HG03095 (cell line): ENCODE data around the gene MDGA2.

ENCODE experiments used
- ATAC-seq: cut with Tn5 transposase; IDR thresholded peaks from one replicate; pipeline ENCODE4 v1.9.1; 2021; ENCODE audit warnings: moderate library complexity; ENCODE audit not compliant: unreplicated experiment

MDGA2 gene

DNA sequence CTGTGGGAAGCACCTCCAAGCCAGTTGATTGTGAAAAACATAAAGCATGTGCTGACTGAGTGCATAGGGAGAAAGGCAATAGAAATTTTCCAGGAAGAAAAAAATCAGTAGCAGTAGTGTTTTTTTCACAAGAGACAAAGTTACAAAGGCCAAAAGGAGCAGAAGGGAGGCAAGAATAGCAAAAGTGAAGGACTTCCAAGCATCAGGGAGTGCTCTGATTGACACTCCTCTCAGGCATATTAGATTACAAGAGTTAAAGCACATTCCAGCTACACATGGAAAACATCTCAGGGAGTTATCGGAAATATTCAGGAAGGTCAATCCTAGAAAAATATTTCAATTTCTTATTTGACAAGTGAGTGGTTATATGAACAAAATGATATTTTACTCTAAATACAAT is 508.0 kb downstream of the MDGA2 start:
- no peak for ATAC-seq

DNA sequence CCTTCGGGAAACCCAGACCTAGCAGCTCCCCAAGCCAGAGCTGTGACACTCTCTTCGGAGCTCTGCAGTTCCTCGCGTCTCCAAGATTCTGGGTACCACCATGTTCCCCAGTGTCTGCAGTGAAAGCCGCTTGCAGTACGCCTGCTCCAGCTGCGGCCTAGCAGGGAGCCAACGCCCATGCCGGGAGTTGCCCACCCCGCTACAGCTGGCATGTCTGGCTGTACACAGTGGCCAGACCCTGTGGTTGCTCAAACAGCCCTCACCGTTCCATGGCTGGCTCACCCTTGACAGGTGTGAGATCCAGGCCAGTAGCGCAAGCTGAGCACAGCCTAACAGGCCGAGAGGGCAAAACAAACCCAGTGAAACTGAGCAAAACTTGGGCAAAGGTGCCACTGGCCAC is 520.0 kb downstream of the MDGA2 start:
- no peak for ATAC-seq

DNA sequence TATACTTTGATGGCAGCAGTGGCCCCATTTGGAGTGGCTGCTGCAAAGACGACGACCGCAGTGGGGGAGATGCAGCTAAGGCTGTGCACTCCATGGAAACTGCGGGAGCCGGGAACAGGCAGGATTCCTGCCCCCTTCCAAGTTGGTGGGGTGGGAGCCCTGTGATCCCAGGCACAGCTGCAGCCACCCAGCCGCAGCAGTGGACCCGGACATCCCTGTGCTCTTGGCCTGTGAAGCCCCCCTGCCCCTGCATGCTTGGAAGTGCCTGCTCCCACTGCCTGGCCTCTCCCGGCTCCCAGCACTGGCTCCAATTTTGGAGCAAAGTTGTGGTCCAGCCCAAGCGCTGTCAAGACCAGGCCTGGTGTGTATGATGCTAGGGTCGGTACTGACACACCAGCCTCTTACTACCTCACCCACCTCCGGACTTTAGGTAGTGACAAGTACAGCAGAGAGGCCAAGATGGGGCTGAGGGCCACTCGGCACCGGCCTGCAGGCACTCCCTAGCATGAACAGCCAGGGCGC is 521.1 kb downstream of the MDGA2 start:
- ATAC-seq = no peak

GRCh38 chr14:47153746-47154145 is 521.7 kb downstream of the MDGA2 start:
- no peak for ATAC-seq

DNA sequence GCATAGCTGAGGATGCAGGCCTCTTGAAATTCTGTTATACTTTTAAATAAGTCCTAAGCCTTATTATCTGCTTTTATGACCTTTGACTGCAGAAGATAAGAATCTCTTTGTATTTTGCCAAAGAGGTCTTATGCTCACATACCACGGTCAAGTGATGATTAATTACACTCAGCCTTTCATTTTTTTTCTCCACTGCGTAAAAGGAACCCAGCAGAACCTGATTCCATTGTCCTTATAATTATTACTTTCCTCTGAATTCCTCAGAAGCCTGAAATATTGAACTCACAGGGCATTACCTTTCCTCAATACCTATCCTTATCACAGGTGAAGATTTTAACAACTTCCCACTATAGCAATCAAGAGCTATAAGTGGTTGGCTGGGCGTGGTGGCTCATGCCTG is 525.1 kb downstream of the MDGA2 start:
- ATAC-seq = no peak

DNA sequence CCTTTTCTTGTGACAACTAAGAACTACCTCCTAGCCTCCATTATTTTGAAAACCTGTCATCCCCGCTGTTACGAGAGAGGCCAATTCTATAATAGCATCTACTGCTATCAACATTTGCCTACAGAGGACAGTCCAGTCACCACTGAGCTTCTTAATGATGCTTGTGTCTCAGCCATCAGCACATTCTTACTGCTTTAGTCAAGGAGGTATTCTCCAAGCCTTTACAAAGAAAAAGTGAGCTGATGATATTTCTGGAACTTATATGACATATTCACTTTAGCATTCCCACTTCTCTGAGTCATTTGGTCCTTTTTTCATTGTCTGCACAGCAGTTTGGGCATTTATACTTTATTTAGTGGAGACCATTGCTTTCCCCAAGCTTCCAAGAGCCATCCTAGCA is 526.1 kb downstream of the MDGA2 start:
- no peak for ATAC-seq

GRCh38 chr14:47148686-47149085 is 526.7 kb downstream of the MDGA2 start:
- no peak for ATAC-seq

- ATAC-seq = no peak
Observed at GRCh38 chr14:47120645-47121044, 554.8 kb downstream of the MDGA2 start.

- no peak for ATAC-seq
Observed at GRCh38 chr14:47103771-47104170, 571.6 kb downstream of the MDGA2 start.

GRCh38 chr14:47102472-47102871 is 572.9 kb downstream of the MDGA2 start:
- ATAC-seq = no peak

- ATAC-seq = no peak
Observed at GRCh38 chr14:47085678-47086077, 589.7 kb downstream of the MDGA2 start.

DNA sequence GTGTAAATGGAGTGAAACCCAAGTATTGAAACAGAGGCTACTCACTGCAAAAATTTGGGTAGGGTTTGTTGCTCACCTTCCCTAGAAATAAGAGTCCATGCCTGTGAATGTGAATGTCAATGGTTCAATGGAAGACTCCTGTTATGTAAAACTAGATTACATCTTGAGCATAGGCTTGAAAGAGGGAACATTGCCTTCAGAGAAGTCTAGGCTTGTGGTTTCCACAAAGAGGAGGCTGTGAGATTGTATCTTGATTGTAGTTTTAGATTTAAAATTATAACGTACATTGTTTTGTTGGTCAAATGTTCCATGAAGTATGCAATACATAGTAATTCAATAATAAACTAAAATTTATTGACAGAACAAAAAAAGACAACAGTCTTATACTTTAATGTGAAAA is 610.1 kb downstream of the MDGA2 start:
- ATAC-seq = no peak

GRCh38 chr14:47060050-47060449 is 615.4 kb downstream of the MDGA2 start:
- ATAC-seq = no peak

DNA sequence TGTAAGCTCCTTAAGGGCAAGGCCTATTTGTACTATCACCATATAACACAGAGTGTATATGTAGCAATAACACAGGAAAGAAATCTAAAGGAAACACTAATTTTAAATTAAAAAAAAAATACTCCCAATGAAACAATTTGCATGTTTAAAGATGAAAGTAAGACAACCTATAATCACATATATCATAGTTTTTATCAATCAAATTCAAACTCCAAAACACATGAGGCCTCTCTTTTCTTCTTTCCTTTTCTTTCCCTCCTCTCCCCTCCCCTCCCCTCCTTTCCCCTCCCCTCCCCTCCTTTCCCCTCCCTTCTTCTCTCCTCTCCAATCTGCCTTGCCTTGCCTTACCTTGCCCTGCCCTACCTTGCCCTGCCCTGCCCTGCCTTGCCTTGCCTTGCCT is 618.0 kb downstream of the MDGA2 start:
- ATAC-seq = no peak

DNA sequence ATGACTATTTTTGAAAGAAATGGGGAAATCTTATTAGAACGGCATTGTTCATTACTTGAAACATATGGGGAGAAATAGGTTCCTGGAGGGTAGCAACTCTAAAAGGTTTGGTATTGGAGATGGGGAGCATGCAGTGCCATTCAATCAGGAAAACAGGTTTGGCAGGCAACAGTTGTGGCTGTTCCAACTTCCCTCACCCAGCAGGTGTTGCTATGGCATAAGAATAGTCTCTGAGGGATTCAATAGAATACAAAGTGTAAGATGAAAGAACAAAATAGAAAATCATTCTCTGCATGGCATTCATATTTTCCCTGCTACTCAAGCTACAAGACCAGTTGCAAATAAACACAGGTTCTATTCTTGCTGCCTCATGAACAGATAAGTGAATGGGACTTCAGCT is 630.6 kb downstream of the MDGA2 start:
- no peak for ATAC-seq

GRCh38 chr14:47040550-47040949 is 634.9 kb downstream of the MDGA2 start:
- no peak for ATAC-seq

DNA sequence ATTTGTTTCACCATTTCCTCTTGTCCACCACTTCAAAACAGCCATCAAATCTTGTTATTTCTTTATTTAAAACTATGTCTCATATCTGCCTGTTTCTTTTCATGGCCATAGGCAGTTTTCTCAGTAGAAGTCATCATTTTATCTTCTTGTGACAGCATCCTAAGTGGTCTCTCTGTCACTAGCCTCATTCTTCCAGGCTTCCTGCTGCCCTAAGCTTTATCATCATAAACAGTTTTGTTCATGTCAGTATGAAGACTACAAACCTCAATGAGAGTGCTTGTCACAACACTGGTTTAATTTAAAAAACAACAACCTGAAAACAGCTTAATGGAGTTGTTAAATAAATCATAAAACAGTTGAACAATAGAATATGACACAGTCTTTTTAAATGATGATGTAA is 636.1 kb downstream of the MDGA2 start:
- ATAC-seq = no peak

- ATAC-seq = no peak
Observed at GRCh38 chr14:47022721-47023120, 652.7 kb downstream of the MDGA2 start.

GRCh38 chr14:47020500-47020899 is 654.9 kb downstream of the MDGA2 start:
- no peak for ATAC-seq

GRCh38 chr14:47012533-47013280 is 662.7 kb downstream of the MDGA2 start:
- no peak for ATAC-seq

DNA sequence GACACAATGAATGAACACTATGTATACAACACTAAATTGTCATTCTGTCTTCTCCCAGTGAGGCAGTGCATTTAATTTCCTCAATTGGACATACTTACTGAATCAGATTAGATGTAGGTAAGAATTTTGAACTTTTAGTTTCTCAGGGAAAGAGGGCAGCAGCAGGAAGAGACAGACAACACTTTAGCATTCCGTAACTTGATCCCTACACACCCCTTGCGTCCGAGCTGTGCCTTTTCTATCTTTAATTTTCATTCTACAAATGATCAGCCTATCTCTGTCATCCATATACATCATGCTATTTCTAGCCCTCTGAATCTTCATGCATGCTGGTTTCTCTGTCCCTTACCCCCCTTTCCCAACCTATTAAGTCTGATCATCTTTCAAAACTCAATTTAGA is 665.8 kb downstream of the MDGA2 start:
- no peak for ATAC-seq

GRCh38 chr14:47008732-47009131 is 666.7 kb downstream of the MDGA2 start:
- ATAC-seq = no peak

GRCh38 chr14:46999661-47000060 is 675.7 kb downstream of the MDGA2 start:
- ATAC-seq = no peak
